ENCODE data around the gene TMEM89. TPM values are rescaled to one million over a fixed set of nuclear protein-coding genes. Genes with fewer than 3 reads are reported as not detected.
A peak's percentile ranks its signal among the peaks of the same experiment; 100 is the strongest.

Gene TMEM89
- total and polyA plus RNA-seq, 2 of the 13 experiments (the other 11 are each of a cell fraction or from before 2014, with no cell fraction given) = 0.31 to 0.59 TPM

GRCh38 chr3:48661501-48662144, 40.1 kb upstream of the TMEM89 start (continued):
- TF ChIP-seq KIAA2018 (CRISPR knock-in tag; IDR thresholded peaks at IDR 0.05; ENCODE audit: borderline replicate concordance) (peak; percentile 100; the same call in 1 of the 2 replicates), RBM22 (optimal IDR thresholded peaks at IDR 0.05; ENCODE audit: low read length) (no peak), BORCS8-MEF2B (CRISPR knock-in tag; IDR thresholded peaks at IDR 0.05) (peak; percentile 100), RXRB (CRISPR knock-in tag; IDR thresholded peaks at IDR 0.05; ENCODE audit: borderline replicate concordance) (peak; percentile 98), ARID4A (CRISPR knock-in tag; IDR thresholded peaks at IDR 0.05; ENCODE audit: borderline replicate concordance) (peak; percentile 100), ZNF431 (CRISPR knock-in tag; IDR thresholded peaks at IDR 0.05; ENCODE audit: borderline replicate concordance, low read depth) (peak; percentile 100), SMAD1 (CRISPR knock-in tag; IDR thresholded peaks at IDR 0.05; ENCODE audit: borderline replicate concordance, low read depth) (peak; percentile 98; the same call in 1 of the 2 replicates), ARID3A (IDR thresholded peaks at IDR 0.05; ENCODE audit: low read depth, low read length) (no peak), GABPA (IDR thresholded peaks at IDR 0.05; ENCODE audit: low read depth, low read length) (no peak), GABPA (CRISPR knock-in tag; IDR thresholded peaks at IDR 0.05; ENCODE audit: low read depth) (peak; percentile 78), NR2F6 (IDR thresholded peaks at IDR 0.05) (no peak), NR2F6 (CRISPR knock-in tag; IDR thresholded peaks at IDR 0.05) (peak; percentile 94), MEIS1 (CRISPR knock-in tag; IDR thresholded peaks at IDR 0.05; ENCODE audit: borderline replicate concordance) (peak; percentile 100), TARDBP (CRISPR knock-in tag; IDR thresholded peaks at IDR 0.05) (peak; percentile 93)
